CD4-positive, alpha-beta T cell treated with Interleukin-6 for 4 hours (primary cell): ENCODE measurements around the gene RBFOX1.

Source experiments
- DNase-seq: peaks from one replicate; pipeline ENCODE4 v3.0.0-alpha.2; 2020; ENCODE audit warnings: mixed read lengths

The RBFOX1 gene

GRCh38 chr16:7335991-7336634 is 3.5 kb downstream of the RBFOX1 start:
- no peak for DNase-seq

- DNase-seq = no peak
Measured at GRCh38 chr16:7336742-7337141, 4.1 kb downstream of the RBFOX1 start.

- DNase-seq = no peak
Measured at GRCh38 chr16:7338826-7339225, 6.2 kb downstream of the RBFOX1 start.

GRCh38 chr16:7339700-7340099 is 7.1 kb downstream of the RBFOX1 start:
- DNase-seq = no peak

GRCh38 chr16:7340938-7341337 is 8.3 kb downstream of the RBFOX1 start:
- no peak for DNase-seq

- no peak for DNase-seq
Measured at GRCh38 chr16:7342598-7342997, 10.0 kb downstream of the RBFOX1 start.

GRCh38 chr16:7343243-7343642 is 10.6 kb downstream of the RBFOX1 start:
- DNase-seq = no peak

- DNase-seq = no peak
Measured at GRCh38 chr16:7344830-7345780, 12.5 kb downstream of the RBFOX1 start.

- DNase-seq = no peak
Measured at GRCh38 chr16:7350806-7351205, 18.2 kb downstream of the RBFOX1 start.

GRCh38 chr16:7351610-7352510 is 19.2 kb downstream of the RBFOX1 start:
- no peak for DNase-seq

GRCh38 chr16:7355758-7356157 is 23.1 kb downstream of the RBFOX1 start:
- no peak for DNase-seq

GRCh38 chr16:7361416-7362129 is 28.9 kb downstream of the RBFOX1 start:
- no peak for DNase-seq

- DNase-seq = no peak
Measured at GRCh38 chr16:7362231-7362630, 29.6 kb downstream of the RBFOX1 start.

- no peak for DNase-seq
Measured at GRCh38 chr16:7363422-7364417, 31.1 kb downstream of the RBFOX1 start.

GRCh38 chr16:7366041-7366440 is 33.4 kb downstream of the RBFOX1 start:
- no peak for DNase-seq

GRCh38 chr16:7366993-7367880 is 34.6 kb downstream of the RBFOX1 start:
- no peak for DNase-seq

GRCh38 chr16:7369204-7369603 is 36.6 kb downstream of the RBFOX1 start:
- no peak for DNase-seq

GRCh38 chr16:7372095-7372494 is 39.5 kb downstream of the RBFOX1 start:
- DNase-seq = no peak

- no peak for DNase-seq
Measured at GRCh38 chr16:7373776-7374175, 41.1 kb downstream of the RBFOX1 start.

GRCh38 chr16:7374614-7375174 is 42.0 kb downstream of the RBFOX1 start:
- DNase-seq = no peak
